Dermis microvascular lymphatic vessel endothelial cell (primary cell): ENCODE results near the gene AHCY. TPM values are rescaled to one million over a fixed set of nuclear protein-coding genes. Genes with fewer than 3 reads are reported as not detected.

ENCODE experiments used
- DNase-seq, 2 donors: peaks; one replicate each; pipeline versions ENCODE4 v3.0.0 to v3.0.0-alpha.2; 2010; ENCODE audit warnings: low read depth in 2 of 2
- total RNA-seq: library from RNA; depleted of rRNA; stranded (reverse); fragments of >200 nt; gene quantifications from 2 replicates; pipeline ENCODE4 v1.2.1, GENCODE V29; 2014

Gene AHCY
- total RNA-seq, 1 donor from 2014 or later, result 109 TPM

DNA sequence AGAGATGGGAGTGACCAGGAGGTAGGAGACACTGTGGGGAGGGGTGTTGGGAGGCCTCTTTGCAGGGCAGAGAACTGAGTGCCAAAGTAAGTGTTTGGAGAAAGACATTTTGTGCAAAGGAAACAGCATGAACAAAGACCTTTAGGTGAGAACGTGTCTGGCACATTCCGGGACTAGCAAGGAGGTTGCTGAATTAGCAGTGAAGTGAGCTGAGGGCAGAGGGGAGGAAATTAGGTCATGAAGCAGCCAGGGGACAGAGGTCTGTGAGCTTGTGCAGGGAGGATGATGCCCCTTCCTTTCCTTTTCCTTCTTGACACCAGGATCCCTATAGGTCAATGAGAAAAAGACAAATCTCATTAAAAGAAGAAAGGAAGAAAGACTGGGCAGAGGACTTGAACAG is 21.4 kb upstream of the AHCY start:
- DNase-seq, result peak in 1 of 2 donors; percentile 28

- no peak for DNase-seq
Measured at GRCh38 chr20:34322267-34323105, 19.3 kb upstream of the AHCY start.

DNA sequence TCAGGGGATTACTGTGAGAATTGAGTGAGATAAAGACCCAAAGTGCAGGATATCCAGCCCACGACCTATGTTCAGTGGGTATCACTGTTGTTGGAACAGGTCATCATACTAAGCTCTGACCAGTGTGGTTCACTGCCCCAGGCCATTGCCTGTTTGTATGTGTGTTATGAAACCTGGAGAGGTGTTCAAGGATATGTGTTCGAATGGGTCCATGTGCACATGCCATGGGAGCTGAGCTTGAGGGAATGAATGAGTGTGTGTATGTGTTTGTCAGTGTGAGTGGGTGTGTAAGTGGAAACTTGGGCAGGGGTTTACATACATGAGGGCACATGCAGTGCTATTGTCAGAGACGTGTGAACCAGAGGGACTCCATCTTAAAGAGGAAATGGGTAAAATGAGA is 17.7 kb upstream of the AHCY start:
- no peak for DNase-seq

DNA sequence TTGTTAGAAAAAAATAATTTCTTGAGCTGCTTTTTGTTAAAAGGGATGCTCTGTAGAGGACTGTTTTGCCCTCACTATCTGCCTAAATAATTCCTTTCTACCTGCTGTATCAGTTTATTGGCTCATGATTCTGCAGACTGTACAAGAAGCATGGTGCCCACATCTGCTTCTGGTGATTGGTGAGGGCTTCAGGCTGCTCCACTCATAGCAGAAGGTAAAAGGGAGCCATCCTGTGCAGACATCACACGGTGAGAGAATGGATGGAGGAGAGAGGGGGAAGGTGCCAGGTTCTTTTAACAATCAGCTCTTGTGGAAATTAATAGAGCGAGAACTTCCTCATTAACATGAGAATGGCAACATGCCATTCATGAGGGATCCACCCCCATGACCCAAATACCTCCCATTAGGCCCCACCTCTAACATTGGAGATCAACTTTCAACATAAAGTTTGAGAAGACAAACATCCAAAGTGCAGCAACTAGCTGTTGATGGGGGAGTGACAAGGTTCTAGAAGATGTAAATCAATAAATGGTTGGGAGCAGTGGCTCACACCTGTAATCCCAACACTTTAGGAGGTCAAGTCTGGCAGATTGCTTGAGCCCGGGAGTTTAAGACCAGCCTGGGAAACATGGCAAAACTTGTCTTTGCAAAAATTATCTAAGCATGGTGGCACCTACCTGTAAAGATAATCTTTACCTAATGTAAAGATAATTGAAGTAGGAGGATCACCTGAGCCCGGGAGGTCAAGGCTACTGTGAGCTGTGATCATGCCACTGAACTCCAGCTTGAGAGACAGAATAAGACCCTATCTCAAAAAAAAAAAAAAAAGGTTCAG is 15.7 kb upstream of the AHCY start:
- DNase-seq, result no peak

- no peak for DNase-seq
Measured at GRCh38 chr20:34316196-34316814, 13.2 kb upstream of the AHCY start.

DNA sequence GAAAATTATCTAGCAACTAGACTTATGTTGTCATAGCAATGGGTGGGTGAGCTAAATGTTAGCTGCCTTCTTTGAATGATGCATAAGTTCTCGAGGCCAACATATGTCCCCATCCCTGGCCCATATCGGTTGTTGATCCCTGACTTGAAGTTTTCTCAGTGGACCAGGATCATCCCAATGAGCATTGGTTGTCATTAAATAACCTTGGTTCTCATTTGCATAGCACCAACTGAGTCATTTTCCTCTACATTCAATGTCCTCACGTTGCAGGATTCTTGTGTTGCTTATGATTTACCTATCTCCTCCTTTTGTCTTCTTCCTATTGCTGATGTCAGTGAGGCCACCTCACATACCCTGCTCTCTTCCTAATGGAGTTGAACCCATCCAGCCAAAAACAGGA is 12.1 kb upstream of the AHCY start:
- no peak for DNase-seq

DNA sequence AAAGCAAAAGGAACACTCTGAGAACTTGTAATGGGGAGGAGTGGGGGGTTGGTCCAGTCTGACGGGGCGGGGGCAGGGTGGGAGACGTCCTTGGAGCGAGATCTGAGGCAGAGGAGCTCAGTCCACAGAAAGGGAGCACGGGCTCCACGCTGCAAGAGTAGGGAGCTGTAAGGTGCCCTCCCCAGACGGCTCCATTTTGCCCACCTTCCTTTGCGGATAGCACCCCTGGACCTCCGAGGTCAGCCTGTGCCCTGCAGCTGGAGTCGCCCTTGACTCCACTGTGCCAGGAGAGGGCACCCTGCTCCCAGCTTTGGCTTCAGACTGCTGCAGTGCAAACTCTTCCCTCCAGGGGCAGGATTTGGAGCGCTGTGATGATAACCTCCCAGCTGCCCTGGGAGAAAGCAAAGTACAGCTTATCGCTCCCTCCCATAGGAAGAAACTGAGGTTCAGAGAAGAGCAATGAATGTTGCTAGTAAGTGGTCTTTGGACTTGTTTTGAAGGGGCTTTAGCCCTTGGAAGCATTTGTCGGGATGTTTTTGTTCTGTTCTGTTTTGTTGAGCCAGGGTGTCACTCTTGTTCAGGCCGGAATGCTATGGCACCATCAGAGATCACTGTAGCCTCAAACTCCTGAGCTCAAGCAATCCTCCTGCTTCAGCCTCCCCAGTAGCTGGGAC is 9.5 kb upstream of the AHCY start:
- peak; percentile 73 to 85 for DNase-seq

- DNase-seq, result no peak
Measured at GRCh38 chr20:34312024-34312460, 8.9 kb upstream of the AHCY start.

DNA sequence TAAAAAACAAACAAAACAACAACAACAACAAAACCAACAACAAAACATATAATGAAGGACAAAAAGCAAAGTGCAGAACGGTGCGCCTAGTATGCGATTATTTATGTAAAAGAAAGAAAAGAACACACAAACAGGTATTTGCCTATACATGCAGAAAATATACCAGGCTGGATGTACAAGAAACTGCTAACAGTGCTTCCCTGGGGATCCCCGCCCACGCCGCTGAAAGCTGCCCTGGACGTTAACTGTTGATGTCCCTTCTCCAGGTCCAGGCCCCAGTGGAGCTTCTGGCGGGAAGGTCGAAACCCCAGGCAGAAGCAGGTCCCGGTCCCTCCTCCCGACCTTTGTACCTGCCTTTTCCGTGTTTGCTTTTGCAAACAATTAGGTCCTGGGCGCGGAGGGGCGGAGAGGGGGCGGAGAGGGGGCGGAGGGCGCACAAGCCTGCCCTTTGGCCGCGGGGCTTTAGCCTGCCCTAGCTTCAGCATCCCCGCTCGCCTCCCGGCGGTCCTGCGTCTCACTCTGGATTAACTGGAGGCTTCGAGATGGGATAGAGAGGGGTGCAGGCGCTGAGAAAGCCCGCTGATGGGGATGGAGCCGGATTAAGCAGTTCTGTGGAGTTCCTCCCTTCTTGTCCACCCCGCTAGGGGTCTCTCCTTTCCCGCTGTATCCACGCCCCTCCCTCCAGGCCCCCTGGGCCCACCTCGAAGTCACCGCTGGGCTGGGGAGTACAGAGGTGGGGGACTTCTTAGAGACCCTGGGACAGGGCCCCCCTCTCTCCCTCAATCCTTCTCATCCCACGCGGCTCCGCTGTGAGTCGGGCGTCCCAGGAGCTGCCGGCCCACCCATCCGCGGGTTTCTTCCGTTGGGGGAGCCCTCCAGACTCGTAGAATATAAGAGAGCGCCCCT is 8.2 kb upstream of the AHCY start:
- no peak for DNase-seq

DNA sequence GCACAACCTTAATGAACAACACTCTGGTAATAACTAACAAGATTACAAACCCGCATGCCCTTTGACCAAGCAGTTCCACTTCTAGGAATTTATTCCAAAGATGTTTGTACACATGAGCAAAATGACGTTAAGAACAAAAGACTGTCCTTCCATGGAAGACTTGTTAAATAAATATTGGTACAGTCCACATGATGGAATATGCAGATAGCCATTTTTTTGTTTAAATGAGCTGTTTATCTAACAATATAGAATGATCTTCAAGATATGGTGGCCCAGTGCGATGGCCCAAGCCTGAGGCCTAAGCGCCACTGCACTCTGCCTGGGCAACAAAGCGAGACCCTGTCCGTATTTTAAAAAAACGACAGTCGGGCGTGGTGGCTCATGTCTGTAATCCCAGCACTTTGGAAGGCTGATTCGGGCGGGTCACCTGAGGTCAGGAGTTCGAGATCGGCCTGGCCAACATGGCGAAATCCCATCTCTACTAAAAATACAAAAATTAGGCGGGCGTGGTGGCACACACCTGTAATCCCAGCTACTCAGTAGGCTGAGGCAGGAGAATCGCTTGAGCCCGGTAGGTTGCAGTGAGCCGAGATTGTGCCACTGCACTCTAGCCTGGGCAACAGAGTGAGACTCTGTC is 7.4 kb upstream of the AHCY start:
- no peak for DNase-seq

GRCh38 chr20:34309691-34310090 is 6.5 kb upstream of the AHCY start:
- no peak for DNase-seq

GRCh38 chr20:34305333-34306230 is 2.4 kb upstream of the AHCY start:
- DNase-seq, result no peak

- DNase-seq, result no peak
Measured at GRCh38 chr20:34302312-34302722, 838 bp downstream of the AHCY start.

- no peak for DNase-seq
Measured at GRCh38 chr20:34301587-34302311, 1.4 kb downstream of the AHCY start.

GRCh38 chr20:34300809-34301586 is 2.2 kb downstream of the AHCY start:
- DNase-seq, result no peak

DNA sequence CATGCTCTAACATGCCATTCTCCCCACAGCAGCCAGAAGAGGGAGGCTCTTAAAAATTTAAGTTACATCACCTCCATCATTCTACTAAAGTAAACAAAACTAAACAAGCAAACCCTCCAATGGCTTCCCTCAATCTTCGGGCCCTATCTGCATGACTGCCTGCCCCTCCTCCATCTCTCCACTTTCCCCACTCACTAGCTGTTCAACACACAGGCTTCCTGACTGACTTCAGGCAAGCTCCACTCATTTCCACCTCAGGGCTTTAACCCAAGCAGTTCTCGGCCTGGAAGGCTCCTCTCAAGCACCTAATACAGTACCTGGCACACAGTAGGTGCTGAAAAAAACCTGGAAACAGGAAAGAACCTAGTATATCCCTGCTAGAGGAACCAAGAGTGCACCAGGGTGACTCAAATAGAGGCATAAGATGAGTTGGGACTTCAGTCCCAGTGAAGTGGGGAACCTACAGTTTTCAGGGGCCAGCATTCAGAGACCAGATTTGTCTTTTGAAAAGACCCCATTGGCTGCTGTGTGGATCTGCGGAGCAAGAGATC is 2.8 kb downstream of the AHCY start:
- no peak for DNase-seq

DNA sequence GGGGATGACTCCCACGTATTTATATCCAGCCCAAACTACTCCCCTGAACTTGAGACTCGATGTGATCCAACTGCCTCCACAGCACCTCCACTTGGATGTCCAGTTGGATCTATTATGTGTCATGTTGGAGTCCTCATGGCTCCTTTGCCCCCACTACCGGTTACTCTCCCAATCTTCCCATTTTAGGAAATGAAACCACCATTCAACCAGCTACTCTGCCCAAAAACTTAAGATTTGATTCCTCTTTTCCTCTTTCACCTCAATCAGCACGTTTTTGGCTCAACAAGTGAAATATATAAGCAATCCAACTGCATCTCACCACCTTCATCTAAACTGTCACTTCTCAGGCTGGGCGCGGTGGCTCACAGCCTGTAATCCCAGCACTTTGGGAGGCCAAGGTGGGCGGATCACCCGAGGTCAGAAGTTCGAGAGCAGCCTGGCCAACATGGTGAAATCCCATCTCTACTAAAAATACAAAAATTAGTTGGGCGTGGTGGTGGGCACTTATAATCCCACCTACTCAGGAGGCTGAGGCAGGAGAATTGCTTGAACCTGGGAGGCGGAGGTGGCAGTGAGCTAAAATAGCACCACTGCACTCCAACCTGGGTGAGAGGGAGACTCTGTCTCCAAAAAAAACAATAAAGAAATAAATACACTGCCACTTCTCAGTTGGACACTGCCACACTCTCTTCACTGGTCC is 3.4 kb downstream of the AHCY start:
- no peak for DNase-seq
